ENCODE results near the gene SALL2. TPM values are rescaled to one million over a fixed set of nuclear protein-coding genes. Genes with fewer than 3 reads are reported as not detected.
"Not testable (repeated sequence)": the region's sequence is repeated elsewhere in the genome, so short reads cannot be mapped to it uniquely, and the experiment has no call there.

The SALL2 gene
- total and polyA plus RNA-seq, 5 donors from 2014 or later, result 0.73 to 2.8 (median 2.1) TPM

- H3K36me3 Mint-ChIP-seq; H3K4me1 Mint-ChIP-seq; ATAC-seq (ENCODE audit: low read depth in 2 of 2); H3K36me3 ChIP-seq (ENCODE audit: control insufficient read depth, insufficient read depth, low read length); H3K27me3 ChIP-seq (ENCODE audit: control insufficient read depth, insufficient read depth, low read length); H3K4me3 Mint-ChIP-seq; H3K27ac ChIP-seq (ENCODE audit: insufficient read depth, low read length, poor library complexity, severe bottlenecking); H3K9me3 Mint-ChIP-seq; DNase-seq; H3K4me3 ChIP-seq (ENCODE audit: low read depth, low read length); H3K27ac Mint-ChIP-seq; H3K9me3 ChIP-seq (ENCODE audit: control insufficient read depth in 2 of 2, low read length in 2 of 2); H3K4me1 ChIP-seq (ENCODE audit: control insufficient read depth, insufficient read depth, low read length, poor library complexity, severe bottlenecking): not testable (repeated sequence)
- H3K27me3 Mint-ChIP-seq, result peaks cover 25% of the 10 kb centered on the region
Observed at GRCh38 chr14:21544588-21544987, 18.4 kb upstream of the SALL2 start.

DNA sequence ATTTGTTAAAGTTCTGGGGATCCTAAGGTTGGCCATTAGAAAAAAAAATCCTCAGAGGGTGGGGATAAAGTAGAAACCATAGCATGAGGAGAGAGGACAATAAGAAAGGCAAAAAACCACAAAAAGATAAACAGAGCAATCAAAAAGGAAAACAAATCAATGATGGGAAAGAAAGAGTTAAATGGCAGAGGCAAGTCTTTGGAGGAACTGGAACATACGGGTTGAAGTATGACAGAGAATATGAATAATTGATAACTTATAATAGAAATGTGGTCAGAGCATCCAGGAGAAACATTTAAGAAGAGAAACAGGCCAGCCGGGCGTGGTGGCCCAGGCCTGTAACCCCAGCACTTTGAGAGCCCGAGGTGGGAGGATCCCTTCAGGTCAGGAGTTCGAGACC lies 17.8 kb upstream of the SALL2 start:
- no peak overlapping the region for H3K27ac ChIP-seq (ENCODE audit: insufficient read depth, low read length, poor library complexity, severe bottlenecking)
- no peaks in the 10 kb centered on the region for H3K36me3 ChIP-seq (ENCODE audit: control insufficient read depth, insufficient read depth, low read length)
- no peaks in the 10 kb centered on the region for H3K9me3 ChIP-seq (ENCODE audit: control insufficient read depth in 2 of 2, low read length in 2 of 2)
- H3K27ac Mint-ChIP-seq, result no peak overlapping the region
- H3K9me3 Mint-ChIP-seq, result no peaks in the 10 kb centered on the region
- peaks cover 2% of the 10 kb centered on the region for H3K27me3 ChIP-seq (ENCODE audit: control insufficient read depth, insufficient read depth, low read length)
- H3K4me3 Mint-ChIP-seq, result no peak overlapping the region
- H3K4me3 ChIP-seq (ENCODE audit: low read depth, low read length), result no peak overlapping the region
- peaks cover 31% of the 10 kb centered on the region for H3K27me3 Mint-ChIP-seq
- DNase-seq (no peak), ATAC-seq (ENCODE audit: low read depth in 2 of 2) (no peak)
- no peaks in the 10 kb centered on the region for H3K36me3 Mint-ChIP-seq
- no peaks in the 10 kb centered on the region for H3K4me1 ChIP-seq (ENCODE audit: control insufficient read depth, insufficient read depth, low read length, poor library complexity, severe bottlenecking)
- no peaks in the 10 kb centered on the region for H3K4me1 Mint-ChIP-seq

GRCh38 chr14:21543521-21543960 lies 17.4 kb upstream of the SALL2 start:
- Mint-ChIP-seq H3K9me3 (no peaks in the 10 kb centered on the region), H3K4me3 (no peak overlapping the region), H3K4me1 (no peaks in the 10 kb centered on the region), H3K27ac (peak overlapping the region in 1 of 3 donors; percentile 40), H3K27me3 (peaks cover 35% of the 10 kb centered on the region), H3K36me3 (no peaks in the 10 kb centered on the region)
- no peaks in the 10 kb centered on the region for H3K9me3 ChIP-seq (ENCODE audit: control insufficient read depth in 2 of 2, low read length in 2 of 2)
- no peak overlapping the region for H3K27ac ChIP-seq (ENCODE audit: insufficient read depth, low read length, poor library complexity, severe bottlenecking)
- ATAC-seq (ENCODE audit: low read depth in 2 of 2), result no peak
- H3K36me3 ChIP-seq (ENCODE audit: control insufficient read depth, insufficient read depth, low read length), result no peaks in the 10 kb centered on the region
- H3K4me3 ChIP-seq (ENCODE audit: low read depth, low read length), result no peak overlapping the region
- peaks cover 5% of the 10 kb centered on the region for H3K27me3 ChIP-seq (ENCODE audit: control insufficient read depth, insufficient read depth, low read length)
- H3K4me1 ChIP-seq (ENCODE audit: control insufficient read depth, insufficient read depth, low read length, poor library complexity, severe bottlenecking), result no peaks in the 10 kb centered on the region
- no peak for DNase-seq

DNA sequence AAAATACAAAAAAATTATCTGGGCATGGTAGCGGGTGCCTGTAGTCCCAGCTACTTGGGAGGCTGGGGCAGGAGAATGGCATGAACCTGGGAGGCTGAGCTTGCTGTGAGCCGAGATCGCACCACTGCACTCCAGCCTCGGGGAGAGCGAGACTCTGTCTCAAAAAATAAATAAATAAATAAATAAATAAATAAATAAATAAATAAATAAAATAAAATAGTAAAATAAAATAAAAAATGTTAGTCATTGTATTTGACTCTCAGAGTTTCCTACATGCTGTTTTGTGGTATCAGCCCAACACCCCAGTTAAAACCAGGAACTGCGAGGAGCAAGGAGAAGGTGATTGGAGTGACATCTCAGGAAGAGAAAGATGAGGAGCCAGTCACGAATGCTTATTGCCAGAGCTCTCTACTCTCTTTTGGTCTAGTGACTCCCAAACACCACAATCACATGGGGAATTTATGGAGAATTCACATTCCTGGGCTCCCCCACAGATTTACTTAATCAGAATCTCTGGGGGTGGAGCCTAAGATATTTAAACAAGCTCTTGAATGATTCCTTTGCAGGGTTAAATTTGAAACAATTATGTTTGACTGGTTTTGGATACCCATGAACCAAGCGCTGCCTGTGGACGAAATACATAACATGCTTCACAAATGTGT lies 15.4 kb upstream of the SALL2 start:
- Mint-ChIP-seq H3K27me3 (peaks cover 51% of the 10 kb centered on the region), H3K27ac (no peak overlapping the region), H3K36me3 (no peaks in the 10 kb centered on the region), H3K4me1 (peaks cover 0 to 7% (median 3%) of the 10 kb centered on the region in 4 donors), H3K4me3 (no peak overlapping the region), H3K9me3 (peaks cover 0 to 2% (median 0%) of the 10 kb centered on the region in 7 donors)
- Histone ChIP-seq H3K4me1 (ENCODE audit: control insufficient read depth, insufficient read depth, low read length, poor library complexity, severe bottlenecking) (no peaks in the 10 kb centered on the region), H3K9me3 (ENCODE audit: control insufficient read depth in 2 of 2, low read length in 2 of 2) (no peaks in the 10 kb centered on the region), H3K27ac (ENCODE audit: insufficient read depth, low read length, poor library complexity, severe bottlenecking) (no peak overlapping the region), H3K36me3 (ENCODE audit: control insufficient read depth, insufficient read depth, low read length) (no peaks in the 10 kb centered on the region), H3K27me3 (ENCODE audit: control insufficient read depth, insufficient read depth, low read length) (peaks cover 18% of the 10 kb centered on the region), H3K4me3 (ENCODE audit: low read depth, low read length) (no peak overlapping the region)
- DNase-seq (no peak), ATAC-seq (ENCODE audit: low read depth in 2 of 2) (no peak)

DNA sequence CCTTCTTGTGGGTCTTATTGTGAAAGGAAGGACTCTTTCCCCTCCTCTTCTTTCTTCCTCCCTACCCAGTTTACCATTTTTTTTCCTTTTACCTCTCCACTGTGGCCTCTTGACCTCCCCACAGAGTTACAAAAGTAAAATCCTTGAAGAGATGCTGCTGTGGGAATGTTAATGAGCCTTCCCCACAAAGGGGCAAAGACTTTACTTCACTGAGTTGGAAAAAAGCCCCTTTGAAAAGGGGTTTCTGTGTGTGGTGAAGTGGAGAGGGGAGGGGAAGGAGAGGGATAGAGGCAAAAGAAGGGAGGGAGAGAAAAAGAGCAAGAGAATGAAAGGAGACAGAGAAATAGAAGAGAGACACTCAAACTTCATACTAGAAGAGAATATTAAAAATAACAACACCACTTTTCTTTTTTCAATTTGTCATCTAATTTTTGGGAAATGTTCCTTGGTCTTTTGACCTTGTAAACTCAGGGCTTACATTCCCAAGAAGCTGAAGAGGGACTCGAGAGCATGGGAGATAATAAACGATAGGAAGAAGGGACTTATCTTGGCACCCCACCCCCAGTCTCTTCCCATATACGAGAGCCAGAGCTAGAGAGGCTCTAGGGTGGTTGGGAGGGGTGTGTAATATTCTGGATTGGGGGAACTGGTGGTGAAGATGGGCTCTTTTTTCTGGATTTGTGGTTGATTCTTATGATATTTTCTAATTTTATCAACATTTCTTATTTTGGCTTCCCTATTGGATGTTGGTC lies 13.2 kb upstream of the SALL2 start:
- peaks cover 33% of the 10 kb centered on the region for H3K27me3 ChIP-seq (ENCODE audit: control insufficient read depth, insufficient read depth, low read length)
- no peak overlapping the region for H3K27ac ChIP-seq (ENCODE audit: insufficient read depth, low read length, poor library complexity, severe bottlenecking)
- H3K4me3 ChIP-seq (ENCODE audit: low read depth, low read length), result no peak overlapping the region
- H3K36me3 Mint-ChIP-seq, result no peaks in the 10 kb centered on the region
- H3K27me3 Mint-ChIP-seq, result peaks cover 71% of the 10 kb centered on the region
- H3K4me1 Mint-ChIP-seq, result peaks cover 0 to 10% (median 3%) of the 10 kb centered on the region in 4 donors
- H3K27ac Mint-ChIP-seq, result no peak overlapping the region
- DNase-seq (no peak), ATAC-seq (ENCODE audit: low read depth in 2 of 2) (no peak)
- H3K36me3 ChIP-seq (ENCODE audit: control insufficient read depth, insufficient read depth, low read length), result no peaks in the 10 kb centered on the region
- no peaks in the 10 kb centered on the region for H3K9me3 ChIP-seq (ENCODE audit: control insufficient read depth in 2 of 2, low read length in 2 of 2)
- H3K4me1 ChIP-seq (ENCODE audit: control insufficient read depth, insufficient read depth, low read length, poor library complexity, severe bottlenecking), result no peaks in the 10 kb centered on the region
- H3K4me3 Mint-ChIP-seq, result no peak overlapping the region
- peaks cover 0 to 6% (median 0%) of the 10 kb centered on the region in 7 donors for H3K9me3 Mint-ChIP-seq

DNA sequence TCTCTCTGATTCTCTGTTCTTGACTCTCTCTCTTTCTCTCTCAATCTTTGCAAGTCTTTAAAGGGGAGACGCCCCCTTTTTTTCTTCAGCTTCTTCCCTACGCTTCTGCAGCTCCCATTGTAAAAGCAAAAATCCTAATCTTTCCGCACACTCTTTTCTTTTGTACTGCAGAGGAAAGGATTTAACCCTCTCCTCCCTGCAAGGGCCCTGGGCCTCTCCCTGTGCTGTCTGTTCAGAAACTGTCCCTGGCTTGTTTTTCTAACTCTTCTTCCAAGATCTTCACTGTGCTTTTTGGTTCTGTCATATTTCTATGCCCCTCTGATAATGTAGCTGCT lies 10.9 kb upstream of the SALL2 start:
- Mint-ChIP-seq H3K27me3 (peaks cover 61% of the 10 kb centered on the region), H3K27ac (peak overlapping the region in 1 of 3 donors; percentile 29), H3K4me3 (peak overlapping the region in 2 of 4 donors; percentile 2 to 36), H3K4me1 (peaks cover 0 to 10% (median 3%) of the 10 kb centered on the region in 4 donors), H3K9me3 (peaks cover 0 to 6% (median 0%) of the 10 kb centered on the region in 7 donors), H3K36me3 (no peaks in the 10 kb centered on the region)
- H3K27ac ChIP-seq (ENCODE audit: insufficient read depth, low read length, poor library complexity, severe bottlenecking), result no peak overlapping the region
- H3K9me3 ChIP-seq (ENCODE audit: control insufficient read depth in 2 of 2, low read length in 2 of 2), result no peaks in the 10 kb centered on the region
- ATAC-seq (ENCODE audit: low read depth in 2 of 2), result no peak
- no peaks in the 10 kb centered on the region for H3K4me1 ChIP-seq (ENCODE audit: control insufficient read depth, insufficient read depth, low read length, poor library complexity, severe bottlenecking)
- no peaks in the 10 kb centered on the region for H3K36me3 ChIP-seq (ENCODE audit: control insufficient read depth, insufficient read depth, low read length)
- peaks cover 48% of the 10 kb centered on the region for H3K27me3 ChIP-seq (ENCODE audit: control insufficient read depth, insufficient read depth, low read length)
- H3K4me3 ChIP-seq (ENCODE audit: low read depth, low read length), result no peak overlapping the region
- DNase-seq, result no peak

DNA sequence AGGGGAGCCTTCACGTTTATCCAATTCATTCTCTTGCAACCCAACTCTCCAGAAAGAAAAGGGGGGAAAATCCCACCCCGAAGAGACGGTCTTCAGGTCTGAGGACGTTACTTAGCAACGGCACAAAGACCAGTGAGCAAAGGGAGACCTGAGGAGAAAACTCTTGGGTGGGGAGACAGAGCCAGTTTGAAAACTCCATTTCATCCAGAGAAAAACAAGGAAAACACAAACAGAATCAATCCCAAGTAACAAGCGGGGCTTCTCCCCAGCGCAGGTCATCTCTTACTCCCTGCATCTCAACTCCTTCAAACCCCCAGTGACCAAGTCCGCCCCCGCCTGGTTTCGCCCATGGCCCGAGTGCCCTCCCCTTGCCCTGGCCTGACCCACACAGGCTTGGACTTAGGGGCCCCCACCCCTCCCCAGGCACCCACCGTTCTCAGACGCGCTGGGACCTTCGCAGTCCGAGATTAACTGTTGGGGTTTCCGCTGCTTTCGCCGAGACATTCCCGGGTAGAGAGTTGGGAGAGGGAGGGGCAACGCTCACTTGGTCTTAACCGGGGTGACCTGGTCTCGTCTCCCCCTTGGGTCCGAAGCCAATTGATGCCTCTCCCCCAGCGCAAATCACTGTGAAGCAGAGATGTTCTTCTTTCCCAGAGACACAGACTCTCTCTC lies 10.4 kb upstream of the SALL2 start:
- ATAC-seq (ENCODE audit: low read depth in 2 of 2), result no peak

More for the DNA sequence above, 10.4 kb upstream of the SALL2 start:
- H3K4me3 Mint-ChIP-seq, result peak overlapping the region in 2 of 4 donors; percentile 2 to 57
- peaks cover 0 to 6% (median 0%) of the 10 kb centered on the region in 7 donors for H3K9me3 Mint-ChIP-seq
- Histone ChIP-seq H3K27me3 (ENCODE audit: control insufficient read depth, insufficient read depth, low read length) (peaks cover 48% of the 10 kb centered on the region), H3K36me3 (ENCODE audit: control insufficient read depth, insufficient read depth, low read length) (no peaks in the 10 kb centered on the region), H3K4me3 (ENCODE audit: low read depth, low read length) (no peak overlapping the region), H3K4me1 (ENCODE audit: control insufficient read depth, insufficient read depth, low read length, poor library complexity, severe bottlenecking) (no peaks in the 10 kb centered on the region), H3K9me3 (ENCODE audit: control insufficient read depth in 2 of 2, low read length in 2 of 2) (no peaks in the 10 kb centered on the region), H3K27ac (ENCODE audit: insufficient read depth, low read length, poor library complexity, severe bottlenecking) (no peak overlapping the region)
- peaks cover 0 to 10% (median 3%) of the 10 kb centered on the region in 4 donors for H3K4me1 Mint-ChIP-seq
- peak overlapping the region in 1 of 3 donors; percentile 63 for H3K27ac Mint-ChIP-seq
- H3K36me3 Mint-ChIP-seq, result no peaks in the 10 kb centered on the region
- H3K27me3 Mint-ChIP-seq, result peaks cover 61% of the 10 kb centered on the region
- no peak for DNase-seq

Measured in CD4-positive, CD25-positive, alpha-beta regulatory T cell (primary cell).